Glutamatergic neuron (in vitro differentiated cells): ENCODE results near the gene NLRP11. TPM values are rescaled to one million over a fixed set of nuclear protein-coding genes. Genes with fewer than 3 reads are reported as not detected.

Source experiments
- DNase-seq: peaks from one replicate; pipeline ENCODE4 v3.0.0; 2022
- H3K27ac Mint-ChIP-seq: one replicate; pipeline ENCODE4 v1.8.0; 2020; ENCODE audit warnings: mild to moderate bottlenecking, mixed read lengths, inconsistent platforms; ENCODE audit not compliant: unreplicated experiment
- H3K27me3 Mint-ChIP-seq: one replicate; pipeline ENCODE4 v1.8.0; 2020; ENCODE audit warnings: mild to moderate bottlenecking, moderate library complexity, mixed read lengths, inconsistent platforms; ENCODE audit not compliant: unreplicated experiment
- H3K36me3 Mint-ChIP-seq: one replicate; pipeline ENCODE4 v1.8.0; 2020; ENCODE audit warnings: mild to moderate bottlenecking, mixed read lengths, inconsistent platforms; ENCODE audit not compliant: unreplicated experiment
- H3K4me1 Mint-ChIP-seq: one replicate; pipeline ENCODE4 v1.8.0; 2020; ENCODE audit warnings: mild to moderate bottlenecking, low read depth, mixed read lengths, inconsistent platforms; ENCODE audit not compliant: unreplicated experiment
- H3K4me3 Mint-ChIP-seq: one replicate; pipeline ENCODE4 v1.8.0; 2020; ENCODE audit warnings: mild to moderate bottlenecking, mixed read lengths, inconsistent platforms; ENCODE audit not compliant: unreplicated experiment
- H3K9me3 Mint-ChIP-seq: one replicate; pipeline ENCODE4 v1.8.0; 2020; ENCODE audit warnings: mild to moderate bottlenecking, moderate library complexity, mixed read lengths, inconsistent platforms; ENCODE audit not compliant: unreplicated experiment
- long read RNA-seq: library from polyadenylated mRNA; unstranded; transcript quantifications from one replicate; pipeline ENCODE4 v2.0.0, GENCODE V29; 2020; ENCODE audit not compliant: unreplicated experiment
- total RNA-seq: library from RNA; stranded (reverse); fragmentation: NEBNext Ultra II Directional; extraction: Animal tissue kit (Norgen Biotek cat#: 25700); gene quantifications from one replicate; pipeline ENCODE4 v1.2.1, GENCODE V29; 2021; ENCODE audit not compliant: unreplicated experiment
- TF ChIP-seq, protein P1 (sequence below): fragments of 200-600 bp; sonication (generic); IDR thresholded peaks from one replicate; pipeline ENCODE4 v1.5.0; 2021; ENCODE audit not compliant: partially characterized antibody, unreplicated experiment

Gene NLRP11
- 0.34 TPM for total RNA-seq
- long read RNA-seq: 0 reads

- Mint-ChIP-seq H3K9me3 (peaks cover 9% of the 10 kb centered on the region), H3K36me3 (no peaks in the 10 kb centered on the region), H3K4me1 (no peaks in the 10 kb centered on the region), H3K27ac (no peak within 1 kb of the TSS), H3K27me3 (no peaks in the 10 kb centered on the region), H3K4me3 (no peak within 1 kb of the TSS)
- TF ChIP-seq, protein P1, sequence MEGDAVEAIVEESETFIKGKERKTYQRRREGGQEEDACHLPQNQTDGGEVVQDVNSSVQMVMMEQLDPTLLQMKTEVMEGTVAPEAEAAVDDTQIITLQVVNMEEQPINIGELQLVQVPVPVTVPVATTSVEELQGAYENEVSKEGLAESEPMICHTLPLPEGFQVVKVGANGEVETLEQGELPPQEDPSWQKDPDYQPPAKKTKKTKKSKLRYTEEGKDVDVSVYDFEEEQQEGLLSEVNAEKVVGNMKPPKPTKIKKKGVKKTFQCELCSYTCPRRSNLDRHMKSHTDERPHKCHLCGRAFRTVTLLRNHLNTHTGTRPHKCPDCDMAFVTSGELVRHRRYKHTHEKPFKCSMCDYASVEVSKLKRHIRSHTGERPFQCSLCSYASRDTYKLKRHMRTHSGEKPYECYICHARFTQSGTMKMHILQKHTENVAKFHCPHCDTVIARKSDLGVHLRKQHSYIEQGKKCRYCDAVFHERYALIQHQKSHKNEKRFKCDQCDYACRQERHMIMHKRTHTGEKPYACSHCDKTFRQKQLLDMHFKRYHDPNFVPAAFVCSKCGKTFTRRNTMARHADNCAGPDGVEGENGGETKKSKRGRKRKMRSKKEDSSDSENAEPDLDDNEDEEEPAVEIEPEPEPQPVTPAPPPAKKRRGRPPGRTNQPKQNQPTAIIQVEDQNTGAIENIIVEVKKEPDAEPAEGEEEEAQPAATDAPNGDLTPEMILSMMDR: no peak
- no peak for DNase-seq
Measured at GRCh38 chr19:55831846-55832245, at the start of gene NLRP11. Gene NLRP11, minus strand, starts transcription at chr19:55831999. Its CDS starts 13,825 bp downstream, at chr19:55818174.

DNA sequence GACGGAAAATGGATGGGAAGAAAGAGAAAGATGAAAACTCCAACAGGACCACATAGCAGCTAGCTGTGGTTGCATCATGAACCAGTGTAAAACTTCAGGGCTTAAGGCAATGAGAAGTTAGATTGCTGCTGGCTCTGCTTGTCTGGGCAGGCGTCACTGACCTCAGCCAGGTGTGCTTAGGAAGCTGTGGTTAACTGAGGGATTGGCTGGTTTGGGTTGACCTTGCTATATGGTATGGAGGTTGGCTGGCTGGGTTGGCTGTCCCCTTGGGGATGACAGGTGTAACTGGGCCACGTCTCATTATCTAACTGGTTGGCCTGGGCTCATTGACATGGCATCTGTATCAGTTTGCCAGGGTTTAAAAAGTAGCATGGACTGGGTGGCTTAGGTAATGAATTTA lies 45.4 kb upstream of the NLRP11 start:
- peaks cover 19% of the 10 kb centered on the region for H3K9me3 Mint-ChIP-seq

DNA sequence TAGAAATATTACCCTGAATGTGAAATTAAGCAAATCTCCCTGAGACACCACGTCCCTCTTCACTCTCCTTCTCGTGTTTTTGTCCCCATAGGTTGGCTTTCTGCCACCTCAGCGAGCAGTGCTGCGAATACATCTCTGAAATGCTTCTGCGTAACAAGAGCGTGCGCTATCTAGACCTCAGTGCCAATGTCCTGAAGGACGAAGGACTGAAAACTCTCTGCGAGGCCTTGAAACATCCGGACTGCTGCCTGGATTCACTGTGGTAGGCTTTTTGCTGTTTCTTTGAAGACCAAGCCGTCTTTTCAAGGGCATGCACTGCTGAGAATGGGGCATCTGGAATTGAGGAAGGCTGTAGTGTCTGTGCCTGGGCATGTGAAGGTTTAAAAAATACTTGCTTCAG lies 38.9 kb upstream of the NLRP11 start:
- H3K27ac Mint-ChIP-seq: no peak overlapping the region
- peaks cover 2% of the 10 kb centered on the region for H3K27me3 Mint-ChIP-seq
- peaks cover 23% of the 10 kb centered on the region for H3K9me3 Mint-ChIP-seq
- peaks cover 20% of the 10 kb centered on the region for H3K36me3 Mint-ChIP-seq
- H3K4me3 Mint-ChIP-seq: no peak overlapping the region
- TF ChIP-seq, protein P1: no peak
- DNase-seq: no peak
- no peaks in the 10 kb centered on the region for H3K4me1 Mint-ChIP-seq

More for the DNA sequence above, 45.4 kb upstream of the NLRP11 start:
- no peaks in the 10 kb centered on the region for H3K27me3 Mint-ChIP-seq
- H3K27ac Mint-ChIP-seq: no peak overlapping the region
- H3K4me1 Mint-ChIP-seq: no peaks in the 10 kb centered on the region
- TF ChIP-seq, protein P1: no peak
- no peak for DNase-seq
- peaks cover 11% of the 10 kb centered on the region for H3K36me3 Mint-ChIP-seq
- no peak overlapping the region for H3K4me3 Mint-ChIP-seq

DNA sequence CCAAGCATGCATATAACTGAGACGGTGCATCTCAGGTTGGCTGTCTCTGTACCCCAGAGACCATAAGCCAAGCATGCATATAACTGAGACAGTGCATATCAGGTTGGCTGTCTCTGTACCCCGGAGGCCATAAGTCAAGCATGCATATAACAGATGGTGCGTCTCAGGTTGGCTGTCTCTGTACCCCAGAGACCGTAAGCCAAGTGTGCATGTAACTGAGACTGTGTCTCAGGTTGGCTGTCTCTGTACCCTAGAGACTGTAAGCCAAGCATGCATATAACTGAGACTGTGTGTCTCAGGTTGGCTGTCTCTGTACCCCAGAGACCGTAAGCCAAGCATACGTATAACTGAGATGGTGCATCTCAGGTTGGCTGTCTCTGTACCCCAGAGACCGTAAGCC lies 35.3 kb upstream of the NLRP11 start:
- Mint-ChIP-seq H3K4me1 (no peaks in the 10 kb centered on the region), H3K4me3 (no peak overlapping the region), H3K36me3 (peaks cover 20% of the 10 kb centered on the region), H3K27me3 (peaks cover 2% of the 10 kb centered on the region), H3K27ac (no peak overlapping the region), H3K9me3 (peaks cover 19% of the 10 kb centered on the region)
- TF ChIP-seq, protein P1: no peak
- no peak for DNase-seq

GRCh38 chr19:55866521-55866920 lies 34.7 kb upstream of the NLRP11 start:
- peaks cover 2% of the 10 kb centered on the region for H3K27me3 Mint-ChIP-seq
- no peaks in the 10 kb centered on the region for H3K4me1 Mint-ChIP-seq
- TF ChIP-seq, protein P1: no peak
- H3K36me3 Mint-ChIP-seq: peaks cover 20% of the 10 kb centered on the region
- no peak for DNase-seq
- no peak overlapping the region for H3K27ac Mint-ChIP-seq
- peaks cover 20% of the 10 kb centered on the region for H3K9me3 Mint-ChIP-seq
- H3K4me3 Mint-ChIP-seq: no peak overlapping the region
